ENCODE measurements around the gene TMEM117. TPM values are rescaled to one million over a fixed set of nuclear protein-coding genes. Genes with fewer than 3 reads are reported as not detected.

Gene TMEM117
- total and polyA plus RNA-seq, 8 donors, result 1.8 to 6.1 (median 4.0) TPM

DNA sequence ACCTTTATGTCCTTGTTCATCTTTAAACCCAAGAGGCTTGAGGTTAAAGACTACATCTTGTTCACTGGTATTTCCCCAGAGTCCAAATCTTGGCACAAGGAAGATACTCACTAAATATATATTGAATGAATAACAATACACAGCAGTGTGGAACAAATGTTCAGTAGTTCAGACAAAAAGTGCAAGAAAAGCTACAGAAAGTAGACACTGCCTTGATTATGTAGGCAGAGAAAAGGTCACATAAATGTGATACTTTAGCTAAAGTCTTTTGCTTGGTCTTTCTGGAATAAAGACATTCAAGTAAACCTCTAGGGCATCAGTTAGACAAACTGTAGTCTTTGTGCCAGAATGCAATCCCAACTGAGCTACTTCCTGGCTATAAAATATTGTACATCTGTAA lies 157.0 kb downstream of the TMEM117 start:
- H3K9me3 ChIP-seq, result no peaks in the 10 kb centered on the region
- H3K27ac ChIP-seq, result no peak overlapping the region
- no peak for ATAC-seq
- no peaks in the 10 kb centered on the region for H3K27me3 ChIP-seq
- no peak for DNase-seq
- no peak overlapping the region for H3K4me3 ChIP-seq
- intact Hi-C loops (cut with DNase I), result no loop called here
- no peaks in the 10 kb centered on the region for H3K36me3 ChIP-seq
- FAIRE-seq, result no peak
- peaks cover 0 to 2% (median 0%) of the 10 kb centered on the region in 3 donors for H3K4me1 ChIP-seq
- TF ChIP-seq, protein P1, sequence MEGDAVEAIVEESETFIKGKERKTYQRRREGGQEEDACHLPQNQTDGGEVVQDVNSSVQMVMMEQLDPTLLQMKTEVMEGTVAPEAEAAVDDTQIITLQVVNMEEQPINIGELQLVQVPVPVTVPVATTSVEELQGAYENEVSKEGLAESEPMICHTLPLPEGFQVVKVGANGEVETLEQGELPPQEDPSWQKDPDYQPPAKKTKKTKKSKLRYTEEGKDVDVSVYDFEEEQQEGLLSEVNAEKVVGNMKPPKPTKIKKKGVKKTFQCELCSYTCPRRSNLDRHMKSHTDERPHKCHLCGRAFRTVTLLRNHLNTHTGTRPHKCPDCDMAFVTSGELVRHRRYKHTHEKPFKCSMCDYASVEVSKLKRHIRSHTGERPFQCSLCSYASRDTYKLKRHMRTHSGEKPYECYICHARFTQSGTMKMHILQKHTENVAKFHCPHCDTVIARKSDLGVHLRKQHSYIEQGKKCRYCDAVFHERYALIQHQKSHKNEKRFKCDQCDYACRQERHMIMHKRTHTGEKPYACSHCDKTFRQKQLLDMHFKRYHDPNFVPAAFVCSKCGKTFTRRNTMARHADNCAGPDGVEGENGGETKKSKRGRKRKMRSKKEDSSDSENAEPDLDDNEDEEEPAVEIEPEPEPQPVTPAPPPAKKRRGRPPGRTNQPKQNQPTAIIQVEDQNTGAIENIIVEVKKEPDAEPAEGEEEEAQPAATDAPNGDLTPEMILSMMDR (IDR thresholded peaks at IDR 0.05), result no peak

- ATAC-seq, result peak; percentile 80 to 87 (median 86)
Observed at GRCh38 chr12:44000309-44000952, 164.6 kb downstream of the TMEM117 start.

DNA sequence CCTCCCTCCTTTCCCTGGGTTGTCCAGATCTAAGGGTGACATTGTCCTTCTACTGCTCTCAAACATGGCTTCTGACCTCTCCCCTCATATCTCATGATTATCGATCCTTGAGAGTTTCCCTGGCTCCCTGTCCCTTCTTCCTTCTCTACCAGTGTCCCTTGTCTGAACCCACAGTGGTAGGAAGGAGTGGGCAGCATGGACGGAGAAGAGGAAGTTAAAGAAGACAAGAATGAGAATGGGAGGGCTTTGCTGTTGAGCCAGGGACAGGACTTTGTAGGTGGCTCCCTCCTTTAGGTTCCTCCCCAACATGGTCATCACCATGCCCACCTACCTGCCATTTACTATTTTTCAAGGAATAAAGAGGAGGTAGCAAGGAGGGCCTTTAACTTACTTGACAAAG lies 166.7 kb downstream of the TMEM117 start:
- Histone ChIP-seq H3K27me3 (no peaks in the 10 kb centered on the region), H3K36me3 (no peaks in the 10 kb centered on the region), H3K27ac (no peak overlapping the region), H3K4me3 (no peak overlapping the region), H3K4me1 (no peaks in the 10 kb centered on the region), H3K9me3 (no peaks in the 10 kb centered on the region)
- FAIRE-seq (no peak), DNase-seq (no peak), ATAC-seq (no peak)
- intact Hi-C loops (cut with DNase I), result no loop called here
- WGBS, 2 donors, result 79 to 91% methylated on average over 2 of the region's 2 CpGs
- TF ChIP-seq, protein P1 (IDR thresholded peaks at IDR 0.05), result no peak

More at GRCh38 chr12:44000309-44000952, 164.6 kb downstream of the TMEM117 start:
- Histone ChIP-seq H3K4me3 (no peak overlapping the region), H3K27ac (no peak overlapping the region), H3K9me3 (no peaks in the 10 kb centered on the region), H3K36me3 (no peaks in the 10 kb centered on the region), H3K4me1 (no peaks in the 10 kb centered on the region), H3K27me3 (no peaks in the 10 kb centered on the region)
- 83 to 86% methylated on average over 5 of the region's 5 CpGs for WGBS, 2 donors
- FAIRE-seq (no peak), DNase-seq (peak in 3 of 6 donors; percentile 11 to 42 (median 28))
- intact Hi-C loops (cut with DNase I), result no loop called here
- TF ChIP-seq, protein P1 (IDR thresholded peaks at IDR 0.05), result peak; percentile 19 to 39 (median 36)

DNA sequence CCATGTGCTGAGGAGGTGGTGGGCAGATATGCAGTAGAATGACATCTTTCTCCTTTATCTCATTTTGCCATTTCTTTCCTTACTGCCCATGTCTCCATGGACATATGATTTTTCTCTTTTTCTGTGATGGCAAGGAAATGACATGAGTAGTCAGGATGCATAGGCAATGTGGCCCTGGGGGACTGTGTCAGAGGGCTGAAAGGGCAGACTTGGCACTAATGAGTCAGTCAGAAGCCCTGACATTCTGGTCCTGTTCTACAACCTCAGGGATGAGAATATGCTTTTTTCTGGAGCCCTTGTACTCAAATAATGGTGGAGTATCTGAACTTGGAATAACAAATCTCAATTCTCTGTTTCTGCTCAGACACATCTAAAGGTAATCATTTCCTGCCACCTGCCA lies 167.8 kb downstream of the TMEM117 start:
- Histone ChIP-seq H3K4me3 (no peak overlapping the region), H3K9me3 (no peaks in the 10 kb centered on the region), H3K36me3 (no peaks in the 10 kb centered on the region), H3K4me1 (no peaks in the 10 kb centered on the region), H3K27ac (no peak overlapping the region), H3K27me3 (no peaks in the 10 kb centered on the region)
- DNase-seq (no peak), ATAC-seq (no peak), FAIRE-seq (no peak)
- TF ChIP-seq, protein P1 (IDR thresholded peaks at IDR 0.05), result no peak
- intact Hi-C loops (cut with DNase I), result no loop called here

GRCh38 chr12:44015333-44015941 lies 179.6 kb downstream of the TMEM117 start:
- FAIRE-seq, result peak; percentile 76
- peak in 3 of 4 donors; percentile 71 to 79 (median 71) for ATAC-seq
- H3K27ac ChIP-seq, result no peak overlapping the region
- H3K4me3 ChIP-seq, result no peak overlapping the region
- DNase-seq, result no peak
- H3K27me3 ChIP-seq, result no peaks in the 10 kb centered on the region
- 1 to 2% methylated on average over 3 of the region's 3 CpGs for WGBS, 2 donors
- no peaks in the 10 kb centered on the region for H3K36me3 ChIP-seq
- TF ChIP-seq, protein P1 (IDR thresholded peaks at IDR 0.05), result peak; percentile 9 to 39 (median 32)
- H3K9me3 ChIP-seq, result no peaks in the 10 kb centered on the region
- no peaks in the 10 kb centered on the region for H3K4me1 ChIP-seq
- intact Hi-C loops (cut with DNase I), result loop anchor here in 1 of 3 donors (10.0 kb wide), 1 partner anchor 909 kb away; no protein-coding TSS in a partner anchor

Measured in pancreas (tissue), 10 donors.